ENCODE measurements around the gene CGREF1. TPM values are rescaled to one million over a fixed set of nuclear protein-coding genes. Genes with fewer than 3 reads are reported as not detected.

The CGREF1 gene
- total RNA-seq, 1 donor from 2014 or later: 2.3 TPM

DNA sequence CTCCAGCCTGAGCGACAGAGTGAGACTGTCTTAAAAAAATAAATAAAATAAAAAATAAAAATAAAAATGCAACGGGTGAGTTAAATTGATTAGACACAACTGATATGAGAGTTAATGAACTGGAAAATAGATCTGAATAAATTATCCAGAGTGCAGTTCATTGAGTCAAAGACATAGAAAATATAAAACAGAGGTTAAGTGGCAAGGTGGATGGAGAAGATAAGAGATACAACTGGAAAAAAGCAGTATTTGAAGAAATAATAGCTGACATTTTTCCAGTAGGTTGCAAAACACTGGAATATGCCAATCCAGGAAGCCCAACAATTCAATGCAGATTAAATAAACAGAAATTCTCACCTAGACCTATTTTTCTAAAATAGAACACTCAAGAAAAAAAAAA is 10.7 kb downstream of the CGREF1 start:
- DNase-seq (ENCODE audit: low read depth): no peak
- TF ChIP-seq, protein P1, sequence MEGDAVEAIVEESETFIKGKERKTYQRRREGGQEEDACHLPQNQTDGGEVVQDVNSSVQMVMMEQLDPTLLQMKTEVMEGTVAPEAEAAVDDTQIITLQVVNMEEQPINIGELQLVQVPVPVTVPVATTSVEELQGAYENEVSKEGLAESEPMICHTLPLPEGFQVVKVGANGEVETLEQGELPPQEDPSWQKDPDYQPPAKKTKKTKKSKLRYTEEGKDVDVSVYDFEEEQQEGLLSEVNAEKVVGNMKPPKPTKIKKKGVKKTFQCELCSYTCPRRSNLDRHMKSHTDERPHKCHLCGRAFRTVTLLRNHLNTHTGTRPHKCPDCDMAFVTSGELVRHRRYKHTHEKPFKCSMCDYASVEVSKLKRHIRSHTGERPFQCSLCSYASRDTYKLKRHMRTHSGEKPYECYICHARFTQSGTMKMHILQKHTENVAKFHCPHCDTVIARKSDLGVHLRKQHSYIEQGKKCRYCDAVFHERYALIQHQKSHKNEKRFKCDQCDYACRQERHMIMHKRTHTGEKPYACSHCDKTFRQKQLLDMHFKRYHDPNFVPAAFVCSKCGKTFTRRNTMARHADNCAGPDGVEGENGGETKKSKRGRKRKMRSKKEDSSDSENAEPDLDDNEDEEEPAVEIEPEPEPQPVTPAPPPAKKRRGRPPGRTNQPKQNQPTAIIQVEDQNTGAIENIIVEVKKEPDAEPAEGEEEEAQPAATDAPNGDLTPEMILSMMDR (conservative IDR thresholded peaks at IDR 0.05; ENCODE audit: low read depth, low read length): no peak
- no peak overlapping the region for H3K4me3 ChIP-seq (ENCODE audit: low read depth, low read length)

DNA sequence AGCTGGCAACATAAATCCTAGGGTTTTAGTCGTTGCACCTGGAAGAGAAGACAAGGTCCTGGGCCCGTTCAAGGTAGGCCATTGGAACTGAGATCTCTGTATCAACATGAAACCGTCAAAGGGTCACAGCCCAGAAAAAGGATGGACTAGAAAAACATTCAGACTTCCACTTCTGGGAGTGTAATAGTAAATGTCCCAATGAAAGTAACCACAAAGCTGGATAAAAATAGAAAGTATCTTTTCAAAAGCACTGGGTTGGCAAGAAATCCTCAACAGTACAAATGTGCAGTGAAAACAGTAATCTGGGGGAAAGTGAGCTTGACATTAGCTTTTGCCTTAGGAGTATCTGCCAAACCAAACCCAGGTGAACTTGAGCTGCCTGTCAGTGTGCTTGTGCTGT is 12.9 kb downstream of the CGREF1 start:
- TF ChIP-seq, protein P1 (conservative IDR thresholded peaks at IDR 0.05; ENCODE audit: low read depth, low read length): no peak
- no peak for DNase-seq (ENCODE audit: low read depth)
- H3K4me3 ChIP-seq (ENCODE audit: low read depth, low read length): no peak overlapping the region

DNA sequence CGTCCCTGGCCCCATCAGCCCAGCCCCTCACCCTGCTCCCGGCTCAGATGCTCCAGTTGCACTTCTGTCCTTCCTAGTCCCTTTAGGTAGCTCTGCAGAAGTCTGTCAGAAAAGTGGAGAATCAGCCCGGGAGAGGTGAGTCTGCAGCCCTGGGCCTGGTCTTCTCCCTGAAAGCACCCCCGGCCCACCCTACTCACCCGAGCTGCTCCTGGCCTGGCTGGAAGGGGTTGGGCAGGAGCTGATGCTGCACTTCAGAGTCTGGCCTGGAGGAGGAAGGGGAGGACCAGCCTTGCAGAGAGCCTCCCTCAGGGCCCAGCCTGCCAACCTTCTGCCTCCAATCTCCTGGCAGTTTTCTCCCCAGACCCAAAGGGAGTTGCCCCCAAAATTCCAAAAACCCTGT is 16.6 kb downstream of the CGREF1 start:
- DNase-seq (ENCODE audit: low read depth): no peak
- no peak overlapping the region for H3K4me3 ChIP-seq (ENCODE audit: low read depth, low read length)
- TF ChIP-seq, protein P1 (conservative IDR thresholded peaks at IDR 0.05; ENCODE audit: low read depth, low read length): no peak

DNA sequence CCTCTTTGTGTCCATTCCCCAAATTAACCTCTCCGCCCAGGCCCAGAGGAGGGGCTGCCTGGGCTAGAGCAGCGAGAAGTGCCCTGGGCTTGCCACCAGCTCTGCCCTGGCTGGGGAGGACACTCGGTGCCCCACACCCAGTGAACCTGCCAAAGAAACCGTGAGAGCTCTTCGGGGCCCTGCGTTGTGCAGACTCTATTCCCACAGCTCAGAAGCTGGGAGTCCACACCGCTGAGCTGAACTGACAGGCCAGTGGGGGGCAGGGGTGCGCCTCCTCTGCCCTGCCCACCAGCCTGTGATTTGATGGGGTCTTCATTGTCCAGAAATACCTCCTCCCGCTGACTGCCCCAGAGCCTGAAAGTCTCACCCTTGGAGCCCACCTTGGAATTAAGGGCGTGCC is 18.9 kb downstream of the CGREF1 start:
- TF ChIP-seq, protein P1 (conservative IDR thresholded peaks at IDR 0.05; ENCODE audit: low read depth, low read length): no peak
- no peak for DNase-seq (ENCODE audit: low read depth)
- H3K4me3 ChIP-seq (ENCODE audit: low read depth, low read length): no peak overlapping the region

DNA sequence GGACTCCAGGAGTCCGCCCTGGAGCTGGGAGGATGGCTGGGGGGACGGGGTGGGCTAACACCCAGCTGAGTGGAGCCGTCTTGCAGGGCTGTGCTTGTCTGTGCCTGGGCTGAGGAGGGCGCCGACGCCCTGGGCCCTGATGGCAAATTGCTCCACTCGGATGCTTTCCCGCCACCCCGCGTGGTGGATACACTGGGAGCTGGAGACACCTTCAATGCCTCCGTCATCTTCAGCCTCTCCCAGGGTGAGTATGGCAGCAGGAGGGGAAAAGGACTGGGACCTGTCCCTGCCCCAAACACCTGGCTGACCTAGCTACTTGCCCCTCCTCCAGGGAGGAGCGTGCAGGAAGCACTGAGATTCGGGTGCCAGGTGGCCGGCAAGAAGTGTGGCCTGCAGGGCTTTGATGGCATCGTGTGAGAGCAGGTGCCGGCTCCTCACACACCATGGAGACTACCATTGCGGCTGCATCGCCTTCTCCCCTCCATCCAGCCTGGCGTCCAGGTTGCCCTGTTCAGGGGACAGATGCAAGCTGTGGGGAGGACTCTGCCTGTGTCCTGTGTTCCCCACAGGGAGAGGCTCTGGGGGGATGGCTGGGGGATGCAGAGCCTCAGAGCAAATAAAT is 19.5 kb downstream of the CGREF1 start:
- no peak for DNase-seq (ENCODE audit: low read depth)
- TF ChIP-seq, protein P1 (conservative IDR thresholded peaks at IDR 0.05; ENCODE audit: low read depth, low read length): no peak
- no peak overlapping the region for H3K4me3 ChIP-seq (ENCODE audit: low read depth, low read length)

DNA sequence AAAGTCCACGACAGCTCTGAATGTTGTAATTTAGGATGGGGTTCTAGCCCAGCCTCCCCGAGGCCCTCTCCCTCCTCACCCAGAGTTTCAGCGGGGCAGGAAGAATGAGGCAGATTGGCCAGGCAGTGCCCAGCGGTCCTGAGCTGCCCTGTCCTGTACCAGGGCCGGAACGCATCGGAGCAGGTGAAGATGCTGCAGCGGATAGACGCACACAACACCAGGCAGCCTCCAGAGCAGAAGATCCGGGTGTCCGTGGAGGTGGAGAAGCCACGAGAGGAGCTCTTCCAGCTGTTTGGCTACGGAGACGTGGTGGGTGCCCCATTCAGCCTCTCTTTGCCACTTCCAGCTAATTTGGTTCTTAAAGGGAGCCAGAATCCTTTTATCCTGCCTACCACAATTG is 21.6 kb downstream of the CGREF1 start:
- DNase-seq (ENCODE audit: low read depth): no peak
- H3K4me3 ChIP-seq (ENCODE audit: low read depth, low read length): no peak overlapping the region
- TF ChIP-seq, protein P1 (conservative IDR thresholded peaks at IDR 0.05; ENCODE audit: low read depth, low read length): no peak

DNA sequence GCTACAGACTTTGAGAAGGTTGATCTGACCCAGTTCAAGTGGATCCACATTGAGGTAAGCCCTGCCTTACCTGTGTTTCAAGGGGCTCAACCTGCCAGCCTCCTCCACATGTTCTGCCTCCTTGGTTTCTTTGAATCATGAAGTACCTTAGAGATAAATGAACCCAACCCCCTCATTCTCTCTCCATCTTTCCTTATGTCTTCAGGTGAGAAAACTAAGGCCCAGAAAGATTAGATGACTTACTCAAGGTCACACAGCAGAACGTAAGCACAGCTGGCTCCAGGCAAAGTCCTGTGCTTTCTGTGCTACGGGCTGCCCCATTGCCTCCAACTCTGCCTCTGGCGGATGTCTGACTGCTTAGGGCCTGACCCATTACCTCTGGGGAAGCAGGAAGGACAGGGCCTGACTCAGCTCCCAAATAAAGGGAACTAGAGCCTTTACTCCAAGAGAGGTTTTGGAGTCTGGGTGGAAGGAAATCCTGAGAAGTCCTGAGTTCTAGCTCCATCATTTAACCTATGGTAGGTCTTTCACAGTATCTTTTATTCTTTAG is 22.1 kb downstream of the CGREF1 start:
- DNase-seq (ENCODE audit: low read depth): no peak
- no peak overlapping the region for H3K4me3 ChIP-seq (ENCODE audit: low read depth, low read length)
- TF ChIP-seq, protein P1 (conservative IDR thresholded peaks at IDR 0.05; ENCODE audit: low read depth, low read length): no peak
